SK-N-SH (cell line): ENCODE measurements around the gene TSSK6. TPM values are rescaled to one million over a fixed set of nuclear protein-coding genes. Genes with fewer than 3 reads are reported as not detected.

Experiments
- CTCF ChIA-PET: fragments of 300-600, 350-600 bp; formaldehyde crosslinking; extraction: SDS; loops from one replicate; lab custom pipeline; 2021; lab: Yijun Ruan, JAX
- POLR2A ChIA-PET: fragments of 350-600 bp; sonication (Branson Sonifier 250); formaldehyde crosslinking; extraction: SDS; loops from one replicate; lab custom pipeline; 2020; ENCODE audit warnings: antibody characterized with exemption, inconsistent platforms; lab: Yijun Ruan, JAX
- DNase-seq: peaks from one replicate; pipeline ENCODE4 v3.0.0; 2012
- H2AFZ ChIP-seq: fragments of 200-600 bp; sonication (generic); 2 replicates; pipeline ENCODE4 v1.8.1; 2016; ENCODE audit warnings: antibody characterized with exemption, mild to moderate bottlenecking, low read depth
- H3F3A ChIP-seq: fragments of 200-600 bp; sonication (generic); replicated peaks from 2 replicates; pipeline ENCODE3; 2016; ENCODE audit warnings: antibody characterized with exemption, mild to moderate bottlenecking; ENCODE audit not compliant: insufficient read depth
- H3K27ac ChIP-seq, 2 experiments: fragments of 200-500 bp in 1 of 2; fragments of 200-600 bp in 1 of 2; sonication (Bioruptor generic) in 1 of 2; sonication (generic), shearing (Covaris generic) in 1 of 2; 2 replicates each; pipeline versions ENCODE4 v1.5.1 to v1.6.1; 2014 to 2016; ENCODE audit warnings: low read depth in 2 of 2, inconsistent platforms in 1 of 2, low read length in 1 of 2, mild to moderate bottlenecking in 1 of 2, mixed read lengths in 1 of 2
- H3K27me3 ChIP-seq: fragments of 200-600 bp; sonication (generic), shearing (Covaris generic); 2 replicates; pipeline ENCODE4 v1.6.1; 2016; ENCODE audit warnings: mixed run types; ENCODE audit not compliant: insufficient read depth
- H3K36me3 ChIP-seq, 2 experiments: fragments of 200-500 bp in 1 of 2; fragments of 200-600 bp in 1 of 2; sonication (Bioruptor generic) in 1 of 2; sonication (generic) in 1 of 2; replicated peaks in 1 of 2; 2 replicates each; pipeline versions ENCODE3 to v1.5.1; 2014 to 2016; ENCODE audit warnings: low read length in 1 of 2, mild to moderate bottlenecking in 1 of 2; ENCODE audit not compliant: insufficient read depth in 2 of 2, control insufficient read depth in 1 of 2
- H3K4me1 ChIP-seq, 2 experiments: fragments of 200-500 bp in 1 of 2; fragments of 200-600 bp in 1 of 2; sonication (Bioruptor generic) in 1 of 2; sonication (generic), shearing (Covaris generic) in 1 of 2; 2 replicates each; pipeline versions ENCODE4 v1.5.1 to v1.6.1; 2014 to 2016; ENCODE audit warnings: low read depth in 1 of 2, low read length in 1 of 2, mixed run types in 1 of 2; ENCODE audit not compliant: insufficient read depth in 2 of 2, control insufficient read depth in 1 of 2
- H3K4me2 ChIP-seq: fragments of 200-600 bp; sonication (generic), shearing (Covaris generic); 2 replicates; pipeline ENCODE4 v1.6.1; 2017; ENCODE audit warnings: mixed run types
- H3K4me3 ChIP-seq, 2 experiments: fragments of 200-500 bp in 1 of 2; fragments of 200-600 bp in 1 of 2; sonication (Bioruptor generic) in 1 of 2; sonication (generic), shearing (Covaris generic) in 1 of 2; 2 replicates each; pipeline versions ENCODE4 v1.5.1 to v1.8.1; 2014 to 2016; ENCODE audit warnings: low read depth in 2 of 2, inconsistent platforms in 1 of 2, low read length in 1 of 2, mild to moderate bottlenecking in 1 of 2, mixed read lengths in 1 of 2, moderate library complexity in 1 of 2
- H3K79me2 ChIP-seq: fragments of 200-600 bp; sonication (generic); 2 replicates; pipeline ENCODE4 v1.8.1; 2017; ENCODE audit warnings: mild to moderate bottlenecking; ENCODE audit not compliant: insufficient read depth
- H3K9ac ChIP-seq: fragments of 200-600 bp; sonication (generic); 2 replicates; pipeline ENCODE4 v1.6.1; 2017; ENCODE audit warnings: mixed run types
- H3K9me2 ChIP-seq: fragments of 200-600 bp; sonication (generic); 2 replicates; pipeline ENCODE4 v1.6.1; 2017; ENCODE audit warnings: mixed run types
- H3K9me3 ChIP-seq: fragments of 200-600 bp; sonication (generic); 2 replicates; pipeline ENCODE4 v1.6.1; 2017; ENCODE audit warnings: mixed run types, mild to moderate bottlenecking, moderate library complexity
- H4K20me1 ChIP-seq: fragments of 200-600 bp; sonication (generic); 2 replicates; pipeline ENCODE4 v1.6.1; 2017; ENCODE audit warnings: mild to moderate bottlenecking, mixed run types; ENCODE audit not compliant: insufficient read depth
- NRF1 ChIP-seq: IDR thresholded peaks from 2 replicates; pipeline ENCODE4 v1.6.1; 2012; ENCODE audit warnings: low read depth, mild to moderate bottlenecking, low read length
- RAD21 ChIP-seq: IDR thresholded peaks from 2 replicates; pipeline ENCODE4 v1.6.1; 2012; ENCODE audit warnings: mild to moderate bottlenecking, low read length
- RXRA ChIP-seq: IDR thresholded peaks from 2 replicates; pipeline ENCODE4 v1.4.0; 2012; ENCODE audit warnings: low read depth, mild to moderate bottlenecking, borderline replicate concordance
- TCF12 ChIP-seq: IDR thresholded peaks from 2 replicates; pipeline ENCODE4 v1.4.0; 2012
- YY1 ChIP-seq: IDR thresholded peaks from 2 replicates; pipeline ENCODE4 v1.4.0; 2012; ENCODE audit warnings: low read depth, mild to moderate bottlenecking
- WGBS: methylation state at CpG from one replicate; pipeline ENCODE4 v1.1.6; 2017; ENCODE audit warnings: low lambda C conversion rate; 5-methylcytosine and 5-hydroxymethylcytosine counted together
- polyA plus RNA-seq, 3 experiments: library from polyadenylated mRNA; depleted of rRNA; stranded (reverse); fragments of >200 nt; gene quantifications; 2 replicates each; pipeline ENCODE4 v1.2.3, GENCODE V29; 2012
- TF ChIP-seq, protein P1 (sequence below): IDR thresholded peaks from 2 replicates; pipeline ENCODE4 v1.4.0; 2012; ENCODE audit warnings: low read depth, borderline replicate concordance
- TF ChIP-seq, protein P2 (sequence below): IDR thresholded peaks from 2 replicates; pipeline ENCODE4 v1.6.1; 2012; ENCODE audit warnings: mild to moderate bottlenecking, low read depth, low read length, moderate library complexity
- TF ChIP-seq, protein P3 (sequence below): IDR thresholded peaks from 2 replicates; pipeline ENCODE4 v1.4.0; 2012; ENCODE audit warnings: low read depth, borderline replicate concordance
- TF ChIP-seq, protein P4 (sequence below): fragments of 150-350 bp; IDR thresholded peaks from 2 replicates; pipeline ENCODE4 v1.6.1; 2016; ENCODE audit warnings: mild to moderate bottlenecking, low read depth, low read length
- TF ChIP-seq, protein P5 (sequence below): fragments of 200-600 bp; sonication (generic); IDR thresholded peaks from 2 replicates; pipeline ENCODE4 v1.6.1; 2017; ENCODE audit warnings: antibody characterized with exemption, mild to moderate bottlenecking, moderate library complexity

The TSSK6 gene
- polyA plus RNA-seq, 1 of the 3 experiments (the other 2 are of a cell fraction) = 3.1 TPM

DNA sequence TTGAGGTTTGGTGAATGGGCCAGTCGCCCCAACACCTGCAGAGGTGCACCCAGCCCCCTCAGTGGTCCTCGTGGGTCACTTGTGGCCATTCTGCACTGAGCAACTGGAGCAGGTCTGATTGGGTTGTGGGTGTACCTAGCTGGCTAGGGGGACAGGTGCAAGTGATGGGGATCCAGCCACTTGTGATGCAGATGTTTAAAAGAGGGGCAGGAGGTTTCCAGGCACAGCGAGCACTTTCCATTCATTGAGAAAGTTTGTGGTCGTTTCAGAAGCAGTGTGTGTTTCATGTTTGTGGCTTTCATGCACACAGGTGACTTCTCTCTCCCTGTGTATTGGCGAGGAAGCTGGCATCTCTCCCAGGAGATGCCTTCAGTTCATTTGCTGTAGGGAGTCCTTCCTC is 34.7 kb downstream of the TSSK6 start (continued):
- TF ChIP-seq, protein P1, sequence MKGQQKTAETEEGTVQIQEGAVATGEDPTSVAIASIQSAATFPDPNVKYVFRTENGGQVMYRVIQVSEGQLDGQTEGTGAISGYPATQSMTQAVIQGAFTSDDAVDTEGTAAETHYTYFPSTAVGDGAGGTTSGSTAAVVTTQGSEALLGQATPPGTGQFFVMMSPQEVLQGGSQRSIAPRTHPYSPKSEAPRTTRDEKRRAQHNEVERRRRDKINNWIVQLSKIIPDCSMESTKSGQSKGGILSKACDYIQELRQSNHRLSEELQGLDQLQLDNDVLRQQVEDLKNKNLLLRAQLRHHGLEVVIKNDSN = no peak

DNA sequence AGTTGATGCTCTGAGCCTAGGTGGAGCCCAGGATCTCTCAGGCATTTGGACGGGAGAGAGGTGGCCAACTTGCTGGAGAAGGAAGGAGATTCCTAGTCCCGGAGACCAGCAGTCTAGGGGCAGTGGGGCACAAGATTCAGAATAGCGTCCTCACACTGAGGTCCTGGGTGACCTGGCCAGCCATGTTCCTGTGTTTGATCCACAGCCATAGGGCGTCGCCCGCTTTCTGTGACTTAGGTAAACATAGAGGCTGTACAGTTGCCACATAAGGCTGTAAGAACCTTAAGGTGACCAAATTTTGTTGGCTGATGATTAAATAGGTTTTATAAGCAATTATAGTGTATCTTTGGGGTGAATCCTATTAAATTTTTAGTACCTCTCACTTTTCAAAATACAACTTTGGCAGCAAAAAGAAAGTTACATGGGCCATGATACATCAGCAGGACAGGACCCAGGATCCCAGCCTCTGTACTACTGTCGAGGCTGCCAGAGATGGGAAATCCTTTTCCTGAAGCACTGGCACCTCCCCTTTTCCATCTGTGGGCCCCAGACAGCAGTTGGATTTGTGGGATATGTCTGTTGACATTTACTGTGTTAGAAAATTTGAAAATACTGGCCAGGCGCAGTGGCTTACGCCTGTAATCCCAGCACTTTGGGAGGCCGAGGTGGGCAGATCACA is 37.5 kb downstream of the TSSK6 start:
- no peak for TF ChIP-seq RXRA
- TF ChIP-seq YY1 = no peak
- TF ChIP-seq, protein P2, sequence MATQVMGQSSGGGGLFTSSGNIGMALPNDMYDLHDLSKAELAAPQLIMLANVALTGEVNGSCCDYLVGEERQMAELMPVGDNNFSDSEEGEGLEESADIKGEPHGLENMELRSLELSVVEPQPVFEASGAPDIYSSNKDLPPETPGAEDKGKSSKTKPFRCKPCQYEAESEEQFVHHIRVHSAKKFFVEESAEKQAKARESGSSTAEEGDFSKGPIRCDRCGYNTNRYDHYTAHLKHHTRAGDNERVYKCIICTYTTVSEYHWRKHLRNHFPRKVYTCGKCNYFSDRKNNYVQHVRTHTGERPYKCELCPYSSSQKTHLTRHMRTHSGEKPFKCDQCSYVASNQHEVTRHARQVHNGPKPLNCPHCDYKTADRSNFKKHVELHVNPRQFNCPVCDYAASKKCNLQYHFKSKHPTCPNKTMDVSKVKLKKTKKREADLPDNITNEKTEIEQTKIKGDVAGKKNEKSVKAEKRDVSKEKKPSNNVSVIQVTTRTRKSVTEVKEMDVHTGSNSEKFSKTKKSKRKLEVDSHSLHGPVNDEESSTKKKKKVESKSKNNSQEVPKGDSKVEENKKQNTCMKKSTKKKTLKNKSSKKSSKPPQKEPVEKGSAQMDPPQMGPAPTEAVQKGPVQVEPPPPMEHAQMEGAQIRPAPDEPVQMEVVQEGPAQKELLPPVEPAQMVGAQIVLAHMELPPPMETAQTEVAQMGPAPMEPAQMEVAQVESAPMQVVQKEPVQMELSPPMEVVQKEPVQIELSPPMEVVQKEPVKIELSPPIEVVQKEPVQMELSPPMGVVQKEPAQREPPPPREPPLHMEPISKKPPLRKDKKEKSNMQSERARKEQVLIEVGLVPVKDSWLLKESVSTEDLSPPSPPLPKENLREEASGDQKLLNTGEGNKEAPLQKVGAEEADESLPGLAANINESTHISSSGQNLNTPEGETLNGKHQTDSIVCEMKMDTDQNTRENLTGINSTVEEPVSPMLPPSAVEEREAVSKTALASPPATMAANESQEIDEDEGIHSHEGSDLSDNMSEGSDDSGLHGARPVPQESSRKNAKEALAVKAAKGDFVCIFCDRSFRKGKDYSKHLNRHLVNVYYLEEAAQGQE = no peak
- TF ChIP-seq, protein P3, sequence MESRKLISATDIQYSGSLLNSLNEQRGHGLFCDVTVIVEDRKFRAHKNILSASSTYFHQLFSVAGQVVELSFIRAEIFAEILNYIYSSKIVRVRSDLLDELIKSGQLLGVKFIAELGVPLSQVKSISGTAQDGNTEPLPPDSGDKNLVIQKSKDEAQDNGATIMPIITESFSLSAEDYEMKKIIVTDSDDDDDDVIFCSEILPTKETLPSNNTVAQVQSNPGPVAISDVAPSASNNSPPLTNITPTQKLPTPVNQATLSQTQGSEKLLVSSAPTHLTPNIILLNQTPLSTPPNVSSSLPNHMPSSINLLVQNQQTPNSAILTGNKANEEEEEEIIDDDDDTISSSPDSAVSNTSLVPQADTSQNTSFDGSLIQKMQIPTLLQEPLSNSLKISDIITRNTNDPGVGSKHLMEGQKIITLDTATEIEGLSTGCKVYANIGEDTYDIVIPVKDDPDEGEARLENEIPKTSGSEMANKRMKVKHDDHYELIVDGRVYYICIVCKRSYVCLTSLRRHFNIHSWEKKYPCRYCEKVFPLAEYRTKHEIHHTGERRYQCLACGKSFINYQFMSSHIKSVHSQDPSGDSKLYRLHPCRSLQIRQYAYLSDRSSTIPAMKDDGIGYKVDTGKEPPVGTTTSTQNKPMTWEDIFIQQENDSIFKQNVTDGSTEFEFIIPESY = no peak
- TF ChIP-seq, protein P4, sequence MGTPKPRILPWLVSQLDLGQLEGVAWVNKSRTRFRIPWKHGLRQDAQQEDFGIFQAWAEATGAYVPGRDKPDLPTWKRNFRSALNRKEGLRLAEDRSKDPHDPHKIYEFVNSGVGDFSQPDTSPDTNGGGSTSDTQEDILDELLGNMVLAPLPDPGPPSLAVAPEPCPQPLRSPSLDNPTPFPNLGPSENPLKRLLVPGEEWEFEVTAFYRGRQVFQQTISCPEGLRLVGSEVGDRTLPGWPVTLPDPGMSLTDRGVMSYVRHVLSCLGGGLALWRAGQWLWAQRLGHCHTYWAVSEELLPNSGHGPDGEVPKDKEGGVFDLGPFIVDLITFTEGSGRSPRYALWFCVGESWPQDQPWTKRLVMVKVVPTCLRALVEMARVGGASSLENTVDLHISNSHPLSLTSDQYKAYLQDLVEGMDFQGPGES = no peak
- no peak for TF ChIP-seq TCF12
- TF ChIP-seq RAD21 = no peak
- TF ChIP-seq, protein P5, sequence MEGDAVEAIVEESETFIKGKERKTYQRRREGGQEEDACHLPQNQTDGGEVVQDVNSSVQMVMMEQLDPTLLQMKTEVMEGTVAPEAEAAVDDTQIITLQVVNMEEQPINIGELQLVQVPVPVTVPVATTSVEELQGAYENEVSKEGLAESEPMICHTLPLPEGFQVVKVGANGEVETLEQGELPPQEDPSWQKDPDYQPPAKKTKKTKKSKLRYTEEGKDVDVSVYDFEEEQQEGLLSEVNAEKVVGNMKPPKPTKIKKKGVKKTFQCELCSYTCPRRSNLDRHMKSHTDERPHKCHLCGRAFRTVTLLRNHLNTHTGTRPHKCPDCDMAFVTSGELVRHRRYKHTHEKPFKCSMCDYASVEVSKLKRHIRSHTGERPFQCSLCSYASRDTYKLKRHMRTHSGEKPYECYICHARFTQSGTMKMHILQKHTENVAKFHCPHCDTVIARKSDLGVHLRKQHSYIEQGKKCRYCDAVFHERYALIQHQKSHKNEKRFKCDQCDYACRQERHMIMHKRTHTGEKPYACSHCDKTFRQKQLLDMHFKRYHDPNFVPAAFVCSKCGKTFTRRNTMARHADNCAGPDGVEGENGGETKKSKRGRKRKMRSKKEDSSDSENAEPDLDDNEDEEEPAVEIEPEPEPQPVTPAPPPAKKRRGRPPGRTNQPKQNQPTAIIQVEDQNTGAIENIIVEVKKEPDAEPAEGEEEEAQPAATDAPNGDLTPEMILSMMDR = no peak
- no peak for TF ChIP-seq NRF1
- H3F3A ChIP-seq = peaks cover 4% of the 10 kb centered on the region
- H3K27ac ChIP-seq = no peak overlapping the region
- H3K9ac ChIP-seq = no peak overlapping the region
- H4K20me1 ChIP-seq = peaks cover 16% of the 10 kb centered on the region
- no peak for DNase-seq
- no peak overlapping the region for H3K4me3 ChIP-seq
- ChIA-PET CTCF (interaction anchor here (5.7 kb wide), 1 partner anchor 14 kb away, joined by 32 read pairs; no protein-coding TSS in a partner anchor), POLR2A (no interaction called here)
- WGBS = 94% methylated on average over 8 of the region's 10 CpGs
- H3K4me2 ChIP-seq = no peak overlapping the region
- H3K27me3 ChIP-seq = no peaks in the 10 kb centered on the region
- no peaks in the 10 kb centered on the region for H3K9me2 ChIP-seq
- H3K4me1 ChIP-seq = no peaks in the 10 kb centered on the region; a peak in 1 of 4 replicates
- H3K79me2 ChIP-seq = peaks cover 99% of the 10 kb centered on the region
- H3K36me3 ChIP-seq = peaks cover 3 to 7% of the 10 kb centered on the region in 2 experiments
- H3K9me3 ChIP-seq = no peaks in the 10 kb centered on the region
- H2AFZ ChIP-seq = no peak overlapping the region
